Hepatocyte (in vitro differentiated cells): Measurements from ENCODE around the gene FSCN2. TPM values are rescaled to one million over a fixed set of nuclear protein-coding genes. Genes with fewer than 3 reads are reported as not detected.

Experiments used
- DNase-seq: peaks from one replicate; pipeline ENCODE4 v3.0.0-alpha.2; 2016; ENCODE audit warnings: low spot score
- H2AFZ ChIP-seq: fragments of 200-600 bp; sonication (generic); 2 replicates; pipeline ENCODE4 v1.6.0; 2016; ENCODE audit warnings: antibody characterized with exemption, mild to moderate bottlenecking
- H3K27ac ChIP-seq: fragments of 200-600 bp; sonication (generic); 2 replicates; pipeline ENCODE4 v1.5.1; 2016; ENCODE audit warnings: mild to moderate bottlenecking
- H3K27me3 ChIP-seq: fragments of 200-600 bp; sonication (generic); 2 replicates; pipeline ENCODE4 v1.6.1; 2016
- H3K36me3 ChIP-seq: fragments of 200-600 bp; sonication (generic); replicated peaks from 2 replicates; pipeline ENCODE4 v1.5.1; 2016; ENCODE audit warnings: low read depth; ENCODE audit not compliant: insufficient read depth
- H3K4me1 ChIP-seq: fragments of 200-600 bp; sonication (generic); 2 replicates; pipeline ENCODE4 v1.5.1; 2016; ENCODE audit warnings: mild to moderate bottlenecking, moderate library complexity; ENCODE audit not compliant: insufficient read depth
- H3K4me2 ChIP-seq: fragments of 200-600 bp; sonication (generic); 2 replicates; pipeline ENCODE4 v1.6.0; 2016
- H3K4me3 ChIP-seq: fragments of 200-600 bp; sonication (generic); 2 replicates; pipeline ENCODE4 v1.5.1; 2016; ENCODE audit warnings: mild to moderate bottlenecking
- H3K79me2 ChIP-seq: fragments of 200-600 bp; sonication (generic); 2 replicates; pipeline ENCODE4 v1.6.0; 2017; ENCODE audit warnings: mild to moderate bottlenecking
- H3K9me2 ChIP-seq: fragments of 200-600 bp; sonication (generic); replicated peaks from 2 replicates; pipeline ENCODE4 v1.6.0; 2017; ENCODE audit warnings: mild to moderate bottlenecking; ENCODE audit not compliant: insufficient read depth
- H3K9me3 ChIP-seq: fragments of 200-600 bp; sonication (generic); 2 replicates; pipeline ENCODE4 v1.5.1; 2016; ENCODE audit warnings: low read depth, mild to moderate bottlenecking
- H4K20me1 ChIP-seq: fragments of 200-600 bp; sonication (generic); 2 replicates; pipeline ENCODE4 v1.6.0; 2016; ENCODE audit warnings: mild to moderate bottlenecking; ENCODE audit not compliant: insufficient read depth, poor library complexity, severe bottlenecking
- EZH2 ChIP-seq: fragments of 200-600 bp; sonication (generic); IDR thresholded peaks from 2 replicates; pipeline ENCODE4 v1.6.1; 2016; ENCODE audit warnings: antibody characterized with exemption, mild to moderate bottlenecking, borderline replicate concordance
- EZH2phosphoT487 ChIP-seq: fragments of 200-600 bp; sonication (generic); IDR thresholded peaks from one replicate; pipeline ENCODE4 v1.6.1; 2018; ENCODE audit warnings: antibody characterized with exemption, mild to moderate bottlenecking, low read depth, moderate library complexity; ENCODE audit not compliant: unreplicated experiment, severe bottlenecking
- WGBS: methylation state at CpG from one replicate; pipeline ENCODE4 v1.1.6; 2016; ENCODE audit warnings: low lambda C conversion rate; ENCODE audit errors: missing lambda C conversion rate; 5-methylcytosine and 5-hydroxymethylcytosine counted together
- polyA plus RNA-seq: library from polyadenylated mRNA; unstranded; fragments of >200 nt; fragmentation: Nextera tagmentation; extraction: Ambion mirVana; gene quantifications from 2 replicates; pipeline ENCODE4 v1.2.1, GENCODE V29; 2016
- total RNA-seq: library from RNA; depleted of rRNA; stranded (reverse); fragments of >200 nt; gene quantifications from 2 replicates; pipeline ENCODE4 v1.2.3, GENCODE V29; 2014
- TF ChIP-seq, protein P1 (sequence below): fragments of 200-600 bp; sonication (generic); IDR thresholded peaks from 2 replicates; pipeline ENCODE4 v1.5.1; 2016; ENCODE audit warnings: antibody characterized with exemption, mild to moderate bottlenecking; ENCODE audit not compliant: poor library complexity

FSCN2 gene
- total and polyA plus RNA-seq, 2 experiments from 2014 or later, result 0.40 to 3.7 TPM

DNA sequence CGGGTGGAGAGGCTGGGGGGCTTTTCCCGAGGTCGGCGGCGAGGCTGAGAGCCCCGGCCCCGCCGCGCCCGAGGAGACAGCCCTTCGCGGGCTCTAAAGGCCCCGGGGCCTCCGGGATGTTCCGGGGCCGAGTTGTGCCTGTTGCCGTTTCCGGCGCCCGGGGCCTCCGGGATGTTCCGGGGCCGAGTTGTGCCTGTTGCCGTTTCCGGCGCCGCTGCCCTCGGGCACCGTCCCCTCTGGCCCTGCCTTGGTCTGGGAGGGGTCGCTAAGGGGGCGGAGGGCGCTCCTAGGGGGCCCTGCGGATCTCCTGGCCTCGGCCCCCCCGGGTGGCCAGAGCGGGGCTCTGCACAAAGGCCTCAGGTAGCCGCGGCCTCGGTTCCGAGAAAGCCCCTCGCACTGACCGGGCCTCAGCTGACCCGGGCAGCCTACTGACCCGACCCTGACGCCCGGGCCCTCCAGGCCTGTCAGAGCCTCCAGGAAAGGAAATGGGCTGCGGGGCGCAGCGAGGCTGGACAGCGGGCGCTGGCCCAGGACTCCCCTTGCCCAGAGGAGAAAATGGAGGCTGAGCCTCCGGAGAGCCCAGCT, 39.8 kb upstream of the FSCN2 start:
- Histone ChIP-seq H2AFZ (peak overlapping the region; percentile 97), H3K9me2 (no peaks in the 10 kb centered on the region), H3K4me3 (peak overlapping the region; percentile 72), H3K36me3 (no peaks in the 10 kb centered on the region), H3K4me2 (peak overlapping the region; percentile 100), H3K27ac (peak overlapping the region; percentile 83), H3K79me2 (peaks cover 7% of the 10 kb centered on the region), H3K4me1 (peaks cover 46% of the 10 kb centered on the region), H3K27me3 (no peaks in the 10 kb centered on the region), H4K20me1 (no peaks in the 10 kb centered on the region), H3K9me3 (no peaks in the 10 kb centered on the region)
- WGBS, result 43% methylated on average over 36 of the region's 52 CpGs
- no peak for TF ChIP-seq EZH2phosphoT487
- no peak for DNase-seq

DNA sequence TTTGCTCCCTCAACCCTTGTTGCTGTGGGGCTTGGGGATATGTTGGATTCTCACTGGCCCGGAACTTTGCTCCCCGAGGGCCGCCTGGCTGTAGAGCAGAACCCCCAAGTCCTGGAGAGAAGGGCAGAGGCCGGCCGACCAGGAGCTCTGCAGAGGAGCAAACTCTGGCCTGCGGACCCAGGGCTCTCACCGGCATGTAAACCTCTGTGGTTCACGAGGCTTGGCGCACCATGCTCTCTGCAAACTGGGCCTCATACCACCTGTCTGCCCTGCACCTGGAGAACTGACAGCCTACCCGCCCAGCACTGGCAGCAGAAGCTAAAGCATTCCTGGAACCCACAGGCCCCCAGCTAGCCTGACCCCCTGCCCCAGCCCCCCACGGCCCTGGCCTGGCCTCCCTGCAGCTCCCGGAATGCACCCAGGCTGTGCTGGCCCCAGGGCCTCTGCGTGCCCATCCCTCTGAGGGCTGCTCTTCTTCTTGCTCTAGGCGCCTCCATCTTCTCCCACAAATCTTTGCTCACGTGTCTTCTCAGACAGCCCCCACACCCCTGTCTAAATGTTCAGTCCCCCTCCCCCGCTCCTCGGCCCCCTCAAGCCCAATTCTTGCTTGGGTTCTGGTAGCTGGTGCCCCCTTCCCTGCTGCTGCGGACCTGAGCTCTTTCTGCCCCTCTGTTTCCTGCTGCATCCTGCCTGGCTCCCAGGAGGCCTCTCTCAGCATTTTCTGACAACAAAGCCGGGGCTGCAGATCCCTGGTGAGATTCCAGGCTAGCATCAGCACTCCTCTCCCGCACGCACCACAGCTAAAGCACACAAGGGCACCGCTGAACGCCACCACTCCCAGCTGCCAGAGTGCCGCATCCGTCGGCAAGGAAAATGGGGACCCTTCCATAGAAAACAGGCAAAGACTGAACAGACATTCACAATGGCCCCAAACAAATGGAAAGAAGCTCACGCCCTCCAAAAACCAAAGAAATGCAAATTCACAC, 38.9 kb upstream of the FSCN2 start:
- H3K27ac ChIP-seq, result peak overlapping the region; percentile 45
- no peak overlapping the region for H2AFZ ChIP-seq
- TF ChIP-seq, protein P1, sequence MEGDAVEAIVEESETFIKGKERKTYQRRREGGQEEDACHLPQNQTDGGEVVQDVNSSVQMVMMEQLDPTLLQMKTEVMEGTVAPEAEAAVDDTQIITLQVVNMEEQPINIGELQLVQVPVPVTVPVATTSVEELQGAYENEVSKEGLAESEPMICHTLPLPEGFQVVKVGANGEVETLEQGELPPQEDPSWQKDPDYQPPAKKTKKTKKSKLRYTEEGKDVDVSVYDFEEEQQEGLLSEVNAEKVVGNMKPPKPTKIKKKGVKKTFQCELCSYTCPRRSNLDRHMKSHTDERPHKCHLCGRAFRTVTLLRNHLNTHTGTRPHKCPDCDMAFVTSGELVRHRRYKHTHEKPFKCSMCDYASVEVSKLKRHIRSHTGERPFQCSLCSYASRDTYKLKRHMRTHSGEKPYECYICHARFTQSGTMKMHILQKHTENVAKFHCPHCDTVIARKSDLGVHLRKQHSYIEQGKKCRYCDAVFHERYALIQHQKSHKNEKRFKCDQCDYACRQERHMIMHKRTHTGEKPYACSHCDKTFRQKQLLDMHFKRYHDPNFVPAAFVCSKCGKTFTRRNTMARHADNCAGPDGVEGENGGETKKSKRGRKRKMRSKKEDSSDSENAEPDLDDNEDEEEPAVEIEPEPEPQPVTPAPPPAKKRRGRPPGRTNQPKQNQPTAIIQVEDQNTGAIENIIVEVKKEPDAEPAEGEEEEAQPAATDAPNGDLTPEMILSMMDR, result no peak
- TF ChIP-seq EZH2, result no peak
- TF ChIP-seq EZH2phosphoT487, result no peak
- peaks cover 4% of the 10 kb centered on the region for H3K79me2 ChIP-seq
- 62% methylated on average over 22 of the region's 27 CpGs for WGBS
- peak; percentile 41 for DNase-seq
- H4K20me1 ChIP-seq, result no peaks in the 10 kb centered on the region
- H3K9me3 ChIP-seq, result no peaks in the 10 kb centered on the region
- peaks cover 39% of the 10 kb centered on the region for H3K4me1 ChIP-seq
- H3K4me2 ChIP-seq, result peak overlapping the region; percentile 49
- H3K9me2 ChIP-seq, result no peaks in the 10 kb centered on the region
- no peaks in the 10 kb centered on the region for H3K27me3 ChIP-seq
- H3K36me3 ChIP-seq, result no peaks in the 10 kb centered on the region
- H3K4me3 ChIP-seq, result no peak overlapping the region

DNA sequence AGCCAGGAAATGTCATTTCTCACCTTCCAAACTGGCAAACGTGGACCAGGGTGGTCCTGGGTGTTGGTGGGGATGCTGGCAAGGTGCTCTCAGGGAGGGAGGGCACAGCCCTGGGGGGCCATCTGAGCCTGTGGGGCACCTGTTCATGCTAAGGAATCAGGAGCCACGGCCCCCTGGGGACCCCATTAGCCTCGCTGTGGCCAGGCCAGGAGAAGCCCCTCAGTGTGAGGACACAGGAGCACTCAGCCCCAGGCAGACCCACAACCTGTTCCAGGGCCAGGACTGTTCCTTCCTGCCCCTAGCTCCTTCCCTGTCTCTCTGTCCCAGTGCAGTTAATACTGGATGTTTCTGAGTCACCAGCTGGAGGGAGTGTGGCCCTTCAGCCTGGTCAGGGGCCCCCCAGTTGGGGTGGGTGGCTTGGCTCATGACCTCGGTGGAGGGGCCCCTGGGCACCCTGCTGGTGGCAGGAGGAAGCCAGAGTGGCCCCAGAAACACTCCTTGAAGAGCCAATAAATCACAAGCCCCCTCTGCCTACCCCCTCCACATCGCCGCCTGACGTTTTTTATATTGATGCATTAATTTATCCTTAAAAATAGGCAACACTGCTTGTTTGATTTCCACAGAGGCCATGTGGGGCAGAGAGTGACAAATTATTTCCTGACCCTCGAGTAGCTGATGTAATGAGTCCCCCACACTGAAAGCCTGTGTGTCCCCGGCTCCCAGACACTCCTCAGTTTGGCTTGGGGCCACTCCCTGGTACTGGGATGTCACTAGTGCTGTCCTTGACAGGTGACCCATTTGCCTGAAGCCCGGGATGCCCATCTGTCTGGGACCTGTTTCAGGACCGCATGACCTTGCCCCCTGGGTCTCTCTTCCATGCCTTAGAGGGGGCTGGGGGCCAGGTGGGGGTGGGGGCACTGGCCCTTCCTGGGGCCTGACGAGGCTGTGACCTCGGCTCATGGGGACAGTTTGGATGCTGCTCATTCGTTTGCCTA, 37.9 kb upstream of the FSCN2 start:
- peak overlapping the region; percentile 49 for H3K4me2 ChIP-seq
- peaks cover 36% of the 10 kb centered on the region for H3K4me1 ChIP-seq
- no peak overlapping the region for H3K4me3 ChIP-seq
- peaks cover 4% of the 10 kb centered on the region for H3K79me2 ChIP-seq
- no peak for DNase-seq
- H3K9me2 ChIP-seq, result no peaks in the 10 kb centered on the region
- H3K36me3 ChIP-seq, result no peaks in the 10 kb centered on the region
- TF ChIP-seq EZH2phosphoT487, result no peak
- TF ChIP-seq EZH2, result no peak
- TF ChIP-seq, protein P1, result no peak
- no peak overlapping the region for H2AFZ ChIP-seq
- H4K20me1 ChIP-seq, result no peaks in the 10 kb centered on the region
- no peaks in the 10 kb centered on the region for H3K9me3 ChIP-seq
- no peaks in the 10 kb centered on the region for H3K27me3 ChIP-seq
- 70% methylated on average over 14 of the region's 14 CpGs for WGBS
- peak overlapping the region; percentile 45 for H3K27ac ChIP-seq
